ENCODE data around the gene SCRT2.

Gene SCRT2

GRCh38 chr20:701401-702129, 26.0 kb upstream of the SCRT2 start:
- H3K4me3 ChIP-seq (replicated peaks in 1 of 2; ENCODE audit: low read depth in 2 of 2, low read length in 2 of 2) = no peak overlapping the region
- DNase-seq (ENCODE audit: low read depth in 2 of 2) = no peak
- TF ChIP-seq CTCF (IDR thresholded peaks at IDR 0.05; ENCODE audit: low read depth, low read length) = no peak

- no peak for TF ChIP-seq CTCF (IDR thresholded peaks at IDR 0.05; ENCODE audit: low read depth, low read length)
- no peak for DNase-seq (ENCODE audit: low read depth in 2 of 2)
- H3K4me3 ChIP-seq (replicated peaks in 1 of 2; ENCODE audit: low read depth in 2 of 2, low read length in 2 of 2) = no peak overlapping the region
Measured at GRCh38 chr20:699811-700338, 24.3 kb upstream of the SCRT2 start.

- TF ChIP-seq CTCF (IDR thresholded peaks at IDR 0.05; ENCODE audit: low read depth, low read length) = no peak
Measured at GRCh38 chr20:699342-699741, 23.7 kb upstream of the SCRT2 start.

GRCh38 chr20:698276-698675, 22.7 kb upstream of the SCRT2 start:
- no peak for TF ChIP-seq CTCF (IDR thresholded peaks at IDR 0.05; ENCODE audit: low read depth, low read length)
- no peak overlapping the region for H3K4me3 ChIP-seq (replicated peaks in 1 of 2; ENCODE audit: low read depth in 2 of 2, low read length in 2 of 2)
- no peak for DNase-seq (ENCODE audit: low read depth in 2 of 2)

More at GRCh38 chr20:699342-699741, 23.7 kb upstream of the SCRT2 start:
- DNase-seq (ENCODE audit: low read depth in 2 of 2) = no peak
- no peak overlapping the region for H3K4me3 ChIP-seq (replicated peaks in 1 of 2; ENCODE audit: low read depth in 2 of 2, low read length in 2 of 2)

GRCh38 chr20:697826-698225, 22.2 kb upstream of the SCRT2 start:
- no peak for DNase-seq (ENCODE audit: low read depth in 2 of 2)
- no peak for TF ChIP-seq CTCF (IDR thresholded peaks at IDR 0.05; ENCODE audit: low read depth, low read length)
- no peak overlapping the region for H3K4me3 ChIP-seq (replicated peaks in 1 of 2; ENCODE audit: low read depth in 2 of 2, low read length in 2 of 2)

GRCh38 chr20:695165-695866, 19.7 kb upstream of the SCRT2 start:
- no peak for TF ChIP-seq CTCF (IDR thresholded peaks at IDR 0.05; ENCODE audit: low read depth, low read length)
- H3K4me3 ChIP-seq (replicated peaks in 1 of 2; ENCODE audit: low read depth in 2 of 2, low read length in 2 of 2) = no peak overlapping the region

More at GRCh38 chr20:695165-695866, 19.7 kb upstream of the SCRT2 start:
- DNase-seq (ENCODE audit: low read depth in 2 of 2) = no peak
